Activated T-cell treated with anti-CD3 and anti-CD28 coated beads for 1 hour (primary cell): Measurements from ENCODE around the gene CDC42EP5.

ENCODE experiments used
- DNase-seq: peaks from one replicate; pipeline ENCODE4 v3.0.0-alpha.2; 2020; ENCODE audit warnings: low read depth

Gene CDC42EP5

DNA sequence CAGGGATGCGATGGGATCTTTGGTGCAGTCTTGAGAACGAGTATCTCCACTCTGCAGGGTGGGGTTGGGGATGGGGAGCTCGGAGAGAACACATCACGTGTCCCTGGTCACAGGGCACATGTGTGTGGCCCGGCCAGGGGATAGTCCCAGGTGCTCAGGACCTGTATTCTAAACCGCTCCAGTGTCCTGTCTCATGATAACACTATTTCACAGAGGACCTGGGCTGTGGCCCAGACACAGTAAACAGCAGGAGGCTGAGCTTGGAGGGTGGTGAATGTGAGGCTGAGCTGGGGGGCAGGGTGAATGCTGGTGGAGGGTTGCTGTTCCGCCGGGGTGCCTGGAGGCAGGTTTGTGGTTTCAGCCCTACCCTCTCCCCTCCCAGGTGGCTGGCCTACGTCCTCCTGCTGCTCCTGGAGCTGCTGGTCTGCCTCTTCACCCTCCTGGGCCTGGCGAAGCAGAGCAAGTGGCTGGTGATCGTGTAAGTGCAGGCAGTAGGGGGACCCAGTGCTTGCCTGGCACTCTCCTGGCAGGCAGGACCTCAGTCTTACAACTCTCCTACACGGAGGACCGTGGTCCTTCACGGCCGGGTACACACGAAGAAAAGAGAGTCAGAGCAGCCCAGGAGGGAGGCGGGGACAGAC, 46.7 kb downstream of the CDC42EP5 start:
- DNase-seq, result no peak

DNA sequence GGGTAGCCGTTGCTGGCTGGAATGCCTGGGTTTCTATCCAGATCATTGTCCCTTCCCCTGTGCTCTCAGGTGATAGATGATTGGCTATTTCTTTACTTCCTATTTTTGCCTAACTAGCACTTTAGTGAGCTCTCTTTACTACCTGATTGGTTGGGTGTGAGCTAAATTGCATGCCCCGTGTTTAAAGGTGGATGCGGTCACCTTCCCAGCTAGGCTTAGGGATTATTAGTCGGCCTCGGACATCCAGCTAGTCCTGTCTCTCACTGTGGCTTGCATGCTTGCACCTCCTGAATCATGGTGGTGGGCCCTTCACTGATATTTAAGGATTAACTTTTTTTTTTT, 47.7 kb downstream of the CDC42EP5 start:
- DNase-seq, result no peak

DNA sequence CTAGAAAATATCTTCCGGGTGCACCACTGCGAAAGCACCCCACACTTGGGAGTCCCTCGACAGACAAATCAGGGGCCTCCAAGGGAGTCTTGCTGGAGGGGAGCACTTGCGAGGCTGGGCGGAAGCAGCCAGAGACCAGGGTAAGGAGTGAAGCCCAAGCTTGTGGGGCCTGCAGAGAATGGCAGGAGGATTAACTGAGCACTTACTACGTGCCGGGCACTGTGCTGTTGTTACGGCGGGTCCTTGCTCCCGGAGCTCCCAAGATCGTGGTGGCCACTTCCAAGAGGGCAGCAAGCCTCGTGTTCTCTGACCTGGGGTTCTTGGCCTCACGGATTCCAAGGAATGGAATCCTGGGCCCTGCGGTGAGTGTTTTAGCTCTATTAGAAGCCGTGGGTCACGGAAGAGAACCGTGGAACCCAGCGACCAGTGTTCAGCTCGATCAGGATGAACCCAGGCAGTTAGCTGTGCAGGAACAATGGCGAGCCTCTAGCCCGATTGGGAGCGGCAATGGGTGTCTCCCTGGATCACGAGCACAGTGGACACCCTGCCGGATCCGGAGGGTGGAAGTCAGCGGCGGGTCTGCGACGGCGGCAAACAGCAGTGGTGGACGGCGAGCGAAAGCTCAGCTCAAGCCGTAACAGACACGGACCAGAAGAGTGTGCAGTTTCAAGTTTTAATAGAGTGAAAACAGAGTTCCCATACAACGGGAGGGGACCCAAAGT, 48.3 kb downstream of the CDC42EP5 start:
- no peak for DNase-seq

DNA sequence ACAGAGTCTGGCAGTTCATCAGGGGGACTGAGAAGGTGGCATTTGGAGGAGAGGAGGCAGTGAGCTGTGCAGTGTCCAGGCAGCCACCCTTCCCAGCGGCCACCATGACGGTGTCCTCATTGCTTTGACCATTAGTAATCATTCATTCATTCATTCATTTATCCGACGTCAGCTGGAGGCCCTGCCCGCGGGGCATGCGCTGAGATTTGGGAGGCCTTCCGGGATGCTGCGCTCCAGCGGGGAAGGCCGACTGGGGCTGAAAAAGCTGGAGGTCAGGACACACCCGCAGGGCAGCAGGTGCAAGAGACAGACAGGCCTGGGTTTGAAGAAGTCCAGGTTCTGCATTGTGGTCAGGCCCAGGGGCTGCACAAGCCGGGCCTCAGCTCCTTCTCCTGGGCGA, 48.9 kb downstream of the CDC42EP5 start:
- DNase-seq, result no peak

DNA sequence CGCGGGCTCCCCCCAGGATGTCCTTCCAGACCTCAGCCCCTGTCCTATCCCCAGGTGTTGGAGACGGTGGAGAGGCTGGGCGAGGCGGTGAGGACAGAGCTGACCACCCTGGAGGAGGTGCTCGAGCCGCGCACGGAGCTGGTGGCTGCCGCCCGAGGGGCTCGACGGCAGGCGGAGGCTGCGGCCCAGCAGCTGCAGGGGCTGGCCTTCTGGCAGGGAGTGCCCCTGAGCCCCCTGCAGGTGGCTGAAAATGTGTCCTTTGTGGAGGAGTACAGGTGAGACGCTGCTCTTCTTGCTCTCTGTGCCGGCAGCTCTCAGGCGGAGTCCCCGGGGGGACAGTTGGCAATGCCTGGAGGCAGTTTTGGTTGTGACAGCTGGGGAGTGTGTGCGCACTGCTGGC, 51.0 kb downstream of the CDC42EP5 start:
- no peak for DNase-seq

DNA sequence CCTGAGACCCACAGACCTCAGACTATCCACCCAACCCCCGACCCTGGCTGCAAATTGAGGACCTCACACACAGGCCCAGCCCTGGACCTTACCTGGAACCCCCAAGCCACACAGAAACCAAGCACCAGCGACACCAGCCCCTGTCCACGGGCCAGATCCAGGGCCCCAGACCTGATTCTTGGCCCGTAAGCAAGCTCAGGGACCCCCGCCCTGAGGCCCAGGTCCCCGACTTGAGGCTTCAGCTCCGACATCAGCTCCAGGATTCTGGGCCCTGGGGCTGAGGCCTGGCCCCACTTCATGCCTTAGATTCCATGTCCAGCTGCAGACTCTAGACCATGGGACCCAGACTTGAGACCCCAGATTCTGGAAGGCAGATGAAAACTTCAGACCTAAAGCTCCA, 51.6 kb downstream of the CDC42EP5 start:
- DNase-seq, result no peak

DNA sequence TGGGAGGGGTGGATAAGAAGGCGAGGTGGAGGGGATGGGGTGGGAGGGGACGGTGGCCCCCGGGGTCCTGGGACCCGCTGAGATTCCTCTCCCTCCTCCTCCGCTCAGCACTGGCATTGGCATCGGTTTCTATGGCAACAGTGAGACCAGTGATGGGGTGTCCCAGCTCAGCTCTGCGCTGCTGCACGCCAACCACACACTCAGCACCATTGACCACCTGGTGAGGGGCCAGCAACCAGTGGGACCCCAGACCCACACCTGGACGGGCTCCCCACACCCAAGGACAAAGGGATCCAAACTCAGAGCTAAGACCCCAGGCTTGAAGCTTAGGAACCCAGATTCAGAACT, 52.0 kb downstream of the CDC42EP5 start:
- DNase-seq, result no peak

DNA sequence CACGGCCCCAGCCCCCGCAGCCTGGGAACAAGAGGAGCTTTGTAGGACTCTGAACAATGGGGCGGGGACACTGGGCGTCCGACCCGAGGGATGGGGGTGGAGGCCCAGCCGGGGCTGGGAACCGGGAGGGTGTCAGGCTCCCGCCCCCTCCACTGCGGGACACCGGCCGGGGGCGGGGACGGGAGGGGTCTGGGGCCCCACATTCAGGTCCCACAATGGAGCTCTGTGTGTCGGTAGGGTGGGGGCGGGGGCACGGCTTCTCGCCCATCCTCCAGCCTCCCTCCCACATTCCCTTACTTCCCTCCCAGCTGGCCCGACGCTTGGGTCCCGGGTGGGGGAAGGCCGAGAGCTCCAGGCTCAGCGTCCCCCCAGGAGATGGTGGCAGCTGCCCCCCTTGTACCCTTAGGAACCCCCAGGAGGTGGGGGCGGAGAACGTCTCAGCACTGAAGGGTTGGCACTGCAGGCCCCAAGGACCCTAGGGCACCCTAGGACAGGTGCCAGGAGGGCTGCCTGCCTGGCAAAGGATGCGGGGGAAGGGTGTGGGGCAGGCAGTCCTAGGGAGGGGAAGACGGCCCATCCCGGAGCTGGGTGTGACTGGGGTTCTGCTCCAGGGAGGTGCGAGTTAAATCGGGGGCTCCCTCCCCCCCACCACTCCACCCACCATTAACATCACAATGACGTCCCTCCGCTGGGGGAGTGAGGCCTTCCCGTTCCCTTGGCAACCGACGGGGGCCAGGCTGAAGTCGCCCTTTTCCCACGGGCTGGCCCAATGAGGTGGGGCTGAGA, 52.5 kb downstream of the CDC42EP5 start:
- no peak for DNase-seq

DNA sequence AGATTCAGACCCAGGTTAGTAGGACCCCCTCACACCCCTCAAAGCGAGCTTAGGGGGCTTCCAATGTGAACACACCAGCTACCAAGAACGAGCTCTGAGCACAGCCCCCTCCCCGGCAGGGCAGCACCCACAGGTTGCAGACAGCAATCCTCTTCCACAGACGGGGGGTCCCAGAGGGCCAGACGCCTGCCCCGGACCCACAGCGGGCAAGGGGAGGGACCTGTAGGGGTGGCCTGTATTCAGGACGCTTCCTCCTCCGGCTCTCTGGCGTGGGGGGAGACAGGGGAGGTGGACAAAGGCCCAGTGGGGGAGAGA, 53.1 kb downstream of the CDC42EP5 start:
- DNase-seq, result no peak

DNA sequence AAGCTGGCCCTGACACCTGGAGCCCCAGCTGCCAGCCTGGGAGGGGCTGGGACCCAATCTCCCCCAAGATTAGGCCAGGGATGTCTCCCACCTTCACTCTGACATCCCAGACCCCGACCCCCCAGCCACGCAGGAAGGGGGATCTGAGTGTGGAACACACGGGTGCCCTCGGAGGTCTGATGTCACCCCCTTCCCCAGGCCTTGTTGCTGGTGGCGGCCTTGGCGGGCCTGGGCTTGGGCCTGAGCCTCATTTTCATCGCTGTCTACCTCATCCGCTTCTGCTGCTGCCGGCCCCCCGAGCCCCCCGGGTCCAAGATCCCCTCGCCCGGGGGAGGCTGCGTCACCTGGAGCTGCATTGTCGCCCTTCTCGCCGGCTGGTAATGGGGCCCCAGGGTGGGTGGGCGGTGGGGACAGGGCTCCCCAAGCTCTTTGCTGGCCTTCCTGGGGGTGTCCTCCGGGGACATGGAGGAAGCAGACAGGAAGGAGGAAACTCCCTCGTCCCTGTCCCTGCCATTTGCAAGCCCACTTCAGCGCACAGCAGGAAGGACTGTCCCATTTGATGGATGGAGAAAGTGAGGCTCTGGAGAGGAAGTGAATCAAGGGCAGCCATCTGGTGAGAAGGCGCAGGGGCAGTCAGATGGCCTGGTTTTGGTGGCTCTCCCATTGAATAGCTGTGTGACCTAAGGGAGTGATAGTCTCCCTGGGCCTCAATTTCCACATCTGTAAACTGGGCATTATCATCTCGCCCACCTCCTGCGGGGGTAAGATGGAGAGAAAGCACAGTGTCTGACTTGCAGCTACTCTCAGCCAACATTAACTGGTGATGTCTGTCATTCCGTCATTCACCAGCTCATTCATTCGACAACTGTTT, 53.9 kb downstream of the CDC42EP5 start:
- DNase-seq, result no peak

DNA sequence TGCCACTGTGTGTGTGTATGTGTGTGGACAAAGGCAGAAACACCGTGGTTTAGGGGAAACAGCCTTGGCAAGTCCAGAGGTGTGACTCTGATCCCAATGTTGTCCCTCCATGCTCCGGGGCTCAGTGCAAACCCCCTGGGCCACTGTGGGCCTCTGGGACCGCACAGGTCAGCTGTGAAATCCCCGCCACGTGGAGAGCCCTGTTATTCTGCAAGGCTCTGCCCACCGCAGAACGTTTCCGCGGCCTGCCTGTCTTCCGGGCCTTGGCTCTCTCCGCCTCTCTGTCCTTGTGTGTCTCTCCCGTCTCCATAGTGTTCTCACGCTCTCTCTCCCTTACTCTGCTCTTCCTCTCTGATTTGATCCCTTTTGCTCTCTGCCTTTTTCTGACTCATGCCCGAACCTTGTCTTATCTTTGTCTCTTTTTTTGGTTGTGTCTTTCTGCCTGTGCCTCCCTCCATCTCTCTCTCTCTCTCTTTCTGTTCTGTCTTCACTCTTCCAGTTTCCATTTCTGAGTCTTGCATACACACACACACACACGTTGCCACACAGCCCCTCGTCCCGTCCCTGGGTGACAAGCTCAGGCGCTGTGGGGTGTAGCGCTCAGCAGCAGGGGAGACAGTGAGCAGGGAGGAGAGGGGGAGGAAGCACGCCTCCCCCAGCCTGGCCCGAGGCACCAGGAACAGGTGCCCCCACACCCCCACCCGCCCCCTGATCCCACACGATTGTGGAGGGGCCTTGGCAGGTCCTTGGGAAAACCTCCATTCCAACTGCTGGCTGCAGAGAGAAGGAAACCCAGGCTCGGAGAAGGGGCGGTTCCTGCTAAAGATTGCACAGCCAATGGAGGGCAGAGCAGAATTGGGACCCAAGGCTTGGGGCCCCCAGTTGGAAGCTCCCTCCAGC, 54.8 kb downstream of the CDC42EP5 start:
- no peak for DNase-seq

DNA sequence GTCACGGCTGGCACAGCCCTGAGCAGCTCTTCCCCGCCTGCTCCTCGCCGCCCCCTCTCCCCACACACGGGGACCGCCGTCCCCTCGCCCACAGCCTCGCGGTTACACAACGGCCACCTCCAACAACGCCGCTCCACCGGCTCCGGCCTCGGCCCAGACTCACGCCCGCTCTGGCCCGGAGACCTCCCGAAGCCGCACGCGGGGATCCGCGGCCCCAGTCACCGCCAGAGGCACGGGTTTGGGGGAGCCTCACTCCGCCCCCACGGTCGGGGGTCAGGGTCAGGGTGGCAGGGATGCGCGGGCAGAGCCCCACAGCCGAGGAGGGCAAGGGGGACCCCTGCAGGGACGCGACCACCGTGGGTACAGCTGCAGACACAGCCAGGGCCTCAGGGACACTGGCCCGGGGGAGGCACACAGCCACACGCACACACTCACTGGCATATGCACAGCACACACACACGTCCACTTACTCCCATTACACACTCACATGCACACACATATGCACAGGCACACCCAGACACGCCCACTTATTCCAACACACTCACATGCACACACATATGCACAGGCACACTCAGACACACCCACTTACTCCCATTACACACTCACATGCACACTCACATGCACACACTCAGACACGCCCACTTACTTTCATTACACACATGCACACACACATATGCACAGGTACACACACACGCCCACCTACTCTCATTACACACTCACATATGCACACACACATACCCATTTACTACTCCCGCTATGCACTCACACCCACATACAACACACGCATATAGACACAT, 56.2 kb downstream of the CDC42EP5 start:
- DNase-seq, result no peak

DNA sequence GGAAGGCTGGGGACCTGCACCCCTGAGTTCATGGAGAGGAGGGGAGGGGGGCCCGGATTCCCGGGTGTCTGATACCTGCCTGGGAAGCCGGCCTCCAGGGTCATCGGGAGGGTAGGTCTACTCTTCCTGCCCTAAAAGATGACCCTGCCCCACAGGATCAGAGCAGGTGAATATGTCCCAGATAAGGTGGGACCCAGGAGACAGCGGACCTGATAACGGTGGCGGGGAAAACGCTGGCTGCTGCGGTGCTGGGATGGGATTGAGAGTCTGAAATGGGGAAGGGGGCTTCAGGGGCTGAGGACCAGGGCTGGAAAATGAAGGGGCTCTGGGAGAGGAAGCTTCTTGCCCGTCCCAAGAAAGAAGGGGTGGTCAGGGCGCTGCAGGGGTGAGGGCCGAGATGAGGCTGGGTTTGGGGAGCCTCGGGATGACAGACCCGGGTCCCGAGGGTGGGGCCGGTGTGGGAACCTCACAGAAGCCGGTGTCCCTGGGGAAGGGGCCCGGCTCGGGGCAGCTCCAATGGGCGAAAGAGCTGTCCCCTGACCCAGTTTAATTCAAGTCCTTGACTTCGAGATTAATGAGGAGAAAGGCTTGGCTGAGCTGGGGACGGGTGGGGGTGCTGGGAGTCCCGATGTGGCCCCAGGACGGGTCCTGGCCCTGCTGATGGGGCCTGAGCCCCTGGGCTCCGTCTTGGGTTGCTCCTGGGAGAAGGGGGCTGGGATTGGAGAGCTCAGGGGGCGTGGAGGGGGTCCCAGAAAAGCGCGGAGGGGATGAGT, 57.0 kb downstream of the CDC42EP5 start:
- DNase-seq, result no peak

DNA sequence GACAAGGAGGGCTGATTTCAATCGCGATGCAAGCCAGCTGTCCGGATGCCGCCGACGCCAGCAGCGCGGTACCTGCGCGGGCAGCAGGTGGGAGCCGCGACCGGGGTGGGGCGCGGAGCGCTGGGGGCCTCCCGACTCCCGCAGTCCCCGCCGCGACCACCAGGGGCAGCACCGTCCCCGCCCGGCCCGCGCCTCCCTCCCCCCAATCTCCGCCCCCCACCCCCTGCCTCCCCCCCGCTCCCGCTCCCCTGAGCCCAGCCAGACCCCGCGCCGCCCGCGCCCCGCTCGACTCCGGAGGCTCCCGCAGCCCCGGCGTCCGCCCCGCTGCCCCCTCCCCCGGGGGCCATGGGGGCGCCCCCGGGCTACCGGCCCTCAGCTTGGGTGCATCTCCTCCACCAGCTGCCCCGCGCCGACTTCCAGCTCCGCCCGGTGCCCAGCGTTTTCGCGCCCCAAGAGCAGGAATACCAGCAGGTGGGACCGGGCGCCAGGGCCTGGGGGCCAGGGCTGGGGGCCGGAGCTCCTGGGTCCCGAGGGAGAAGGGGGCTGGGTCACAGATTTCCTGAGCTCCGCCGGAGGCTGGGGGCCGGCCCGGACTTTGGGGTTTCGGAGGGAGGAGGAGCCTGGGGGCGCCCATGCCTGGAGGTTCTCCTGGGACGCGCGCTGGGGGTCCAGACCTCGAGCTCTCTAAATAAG, 57.7 kb downstream of the CDC42EP5 start, which contains the start of gene TTYH1:
Gene TTYH1, plus strand, starts transcription at position 257 of the 693 bp plus-strand sequence. Its CDS starts 89 bp downstream, at position 346.
- peak; percentile 27 for DNase-seq
